Pancreas (tissue), 10 donors: ENCODE results near the gene ARID4B. TPM values are rescaled to one million over a fixed set of nuclear protein-coding genes. Genes with fewer than 3 reads are reported as not detected.

ENCODE experiments used
- ATAC-seq, 4 donors: fragments of 200-7000 bp; cut with Tn5 transposase; one replicate each; pipeline versions ENCODE4 v1.8.0 to v1.9.1; 2020; ENCODE audit warnings: mild to moderate bottlenecking in 4 of 4, moderate library complexity in 4 of 4
- DNase-seq, 6 donors: peaks; one replicate each; pipeline ENCODE4 v3.0.0-alpha.2; 2020
- FAIRE-seq: peaks from 2 replicates; lab custom pipeline; 2012; peaks lifted over from hg19 to GRCh38; lab: Jason Lieb, UNC
- H3K27ac ChIP-seq, 4 donors: fragments of 200-600 bp; sonication (generic); 1 replicate in 3 of 4; 2 replicates in 1 of 4; pipeline versions ENCODE4 v1.5.0 to v1.8.0; 2020
- H3K27me3 ChIP-seq, 4 donors: fragments of 200-600 bp; one replicate each; pipeline ENCODE4 v1.8.0; 2021
- H3K36me3 ChIP-seq, 3 donors: fragments of 200-600 bp; sonication (generic) in 1 of 3; one replicate each; pipeline versions ENCODE4 v1.5.0 to v1.8.0; 2020 to 2021
- H3K4me1 ChIP-seq, 3 donors: fragments of 200-600 bp; one replicate each; pipeline ENCODE4 v1.8.0; 2021
- H3K4me3 ChIP-seq, 4 donors: fragments of 200-600 bp; sonication (generic) in 2 of 4; one replicate each; pipeline versions ENCODE4 v1.5.0 to v1.8.0; 2020 to 2021
- H3K9me3 ChIP-seq, 4 donors: fragments of 200-600 bp; one replicate each; pipeline ENCODE4 v1.8.0; 2021
- WGBS, 2 donors: extraction: QIAGEN DNeasy Blood & Tissue Kit; methylation state at CpG; one replicate each; pipeline ENCODE4 v1.1.7; 2013; 5-methylcytosine and 5-hydroxymethylcytosine counted together
- intact Hi-C, 3 donors: fragments of 100-400 bp; cut with DNase I; formaldehyde crosslinking; loops; one replicate each; pipeline versions ENCODE4 v1.11.1 to v1.14.2; 2022
- polyA plus RNA-seq, 2 donors: library from polyadenylated mRNA; stranded (reverse); fragments of 200-250 nt; gene quantifications; one replicate each; pipeline ENCODE4 v1.2.3, GENCODE V29; 2013
- total RNA-seq, 6 donors: library from RNA; stranded (reverse); fragmentation: NEBNext Ultra II Directional in 4 of 6; extraction: Animal tissue kit (Norgen Biotek cat#: 25700) in 4 of 6; gene quantifications; one replicate each; pipeline versions ENCODE4 v1.2.1 to v1.2.4, GENCODE V29; 2021 to 2023
- TF ChIP-seq, protein P1 (sequence below), 4 donors: fragments of 200-600 bp; sonication (generic) in 3 of 4; IDR thresholded peaks; one replicate each; pipeline versions ENCODE4 v1.5.0 to v1.8.0; 2021; ENCODE audit warnings: antibody characterized with exemption in 4 of 4
- donor health status: healthy with polysubstance abuse.
- donor health status: DM: no; HTN: no; CAD: no; lungs with moderate emphysema.
- donor health status: DM: no; HTN: no; CAD: no.
- donor health status: control.
- donor health status: control.
- donor health status: Bipolar disorder and iron deficiency.
- donor health status: DM: yes; HTN: yes; CAD: no.
- donor health status: DM: no; HTN: no; CAD: no.
- donor health status: DM: no; HTN: no; CAD: no.
- donor health status: DM: yes; HTN: yes; CAD: no.

ARID4B gene
- total and polyA plus RNA-seq, 8 donors: 12.5 to 26.6 (median 16.7) TPM

DNA sequence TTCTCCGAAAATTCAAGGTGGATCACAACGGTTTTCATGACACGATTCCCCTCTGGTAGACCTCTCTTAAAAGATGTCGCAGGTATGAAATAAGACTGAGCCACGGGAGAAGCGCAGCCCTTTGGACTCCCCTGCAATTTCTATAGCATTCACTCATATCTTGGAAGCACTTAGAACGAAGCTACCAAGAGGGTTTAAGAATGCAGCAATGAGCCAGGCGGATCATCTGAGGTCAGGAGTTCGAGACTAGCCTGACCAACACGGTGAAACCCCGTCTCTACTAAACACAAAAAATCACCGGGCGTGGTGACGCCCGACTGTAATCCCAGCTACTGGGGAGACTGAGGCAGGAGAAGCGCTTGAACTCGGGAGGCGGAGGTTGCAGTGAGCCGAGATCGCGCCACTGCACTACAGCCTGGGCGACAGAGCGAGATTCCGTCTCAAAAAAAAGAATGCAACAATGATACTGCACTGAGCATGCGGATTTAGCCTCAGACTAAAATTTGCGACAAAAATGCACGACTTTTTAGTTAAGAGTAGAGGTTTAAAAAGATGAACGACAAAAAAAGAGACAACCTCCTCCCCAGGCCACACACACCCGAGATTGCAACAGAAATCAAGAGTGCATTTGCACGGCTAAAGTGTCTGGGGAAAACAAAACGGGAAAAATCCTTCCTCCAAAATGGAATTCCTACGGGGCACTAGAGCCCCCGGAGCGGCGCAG, 200.1 kb downstream of the ARID4B start:
- Histone ChIP-seq H3K9me3 (no peaks in the 10 kb centered on the region), H3K4me3 (peak overlapping the region; percentile 62 to 98 (median 79)), H3K4me1 (peaks cover 0 to 7% (median 6%) of the 10 kb centered on the region in 3 donors), H3K27ac (peak overlapping the region; percentile 63 to 74 (median 66)), H3K36me3 (no peaks in the 10 kb centered on the region), H3K27me3 (no peaks in the 10 kb centered on the region)
- 0 to 1% methylated on average over 35 of the region's 35 CpGs for WGBS, 2 donors
- intact Hi-C loops: no loop called here
- no peak for FAIRE-seq
- TF ChIP-seq, protein P1, sequence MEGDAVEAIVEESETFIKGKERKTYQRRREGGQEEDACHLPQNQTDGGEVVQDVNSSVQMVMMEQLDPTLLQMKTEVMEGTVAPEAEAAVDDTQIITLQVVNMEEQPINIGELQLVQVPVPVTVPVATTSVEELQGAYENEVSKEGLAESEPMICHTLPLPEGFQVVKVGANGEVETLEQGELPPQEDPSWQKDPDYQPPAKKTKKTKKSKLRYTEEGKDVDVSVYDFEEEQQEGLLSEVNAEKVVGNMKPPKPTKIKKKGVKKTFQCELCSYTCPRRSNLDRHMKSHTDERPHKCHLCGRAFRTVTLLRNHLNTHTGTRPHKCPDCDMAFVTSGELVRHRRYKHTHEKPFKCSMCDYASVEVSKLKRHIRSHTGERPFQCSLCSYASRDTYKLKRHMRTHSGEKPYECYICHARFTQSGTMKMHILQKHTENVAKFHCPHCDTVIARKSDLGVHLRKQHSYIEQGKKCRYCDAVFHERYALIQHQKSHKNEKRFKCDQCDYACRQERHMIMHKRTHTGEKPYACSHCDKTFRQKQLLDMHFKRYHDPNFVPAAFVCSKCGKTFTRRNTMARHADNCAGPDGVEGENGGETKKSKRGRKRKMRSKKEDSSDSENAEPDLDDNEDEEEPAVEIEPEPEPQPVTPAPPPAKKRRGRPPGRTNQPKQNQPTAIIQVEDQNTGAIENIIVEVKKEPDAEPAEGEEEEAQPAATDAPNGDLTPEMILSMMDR (IDR thresholded peaks at IDR 0.05): no peak
- DNase-seq: no peak
- ATAC-seq: peak in 3 of 4 donors; percentile 21 to 39 (median 27)

DNA sequence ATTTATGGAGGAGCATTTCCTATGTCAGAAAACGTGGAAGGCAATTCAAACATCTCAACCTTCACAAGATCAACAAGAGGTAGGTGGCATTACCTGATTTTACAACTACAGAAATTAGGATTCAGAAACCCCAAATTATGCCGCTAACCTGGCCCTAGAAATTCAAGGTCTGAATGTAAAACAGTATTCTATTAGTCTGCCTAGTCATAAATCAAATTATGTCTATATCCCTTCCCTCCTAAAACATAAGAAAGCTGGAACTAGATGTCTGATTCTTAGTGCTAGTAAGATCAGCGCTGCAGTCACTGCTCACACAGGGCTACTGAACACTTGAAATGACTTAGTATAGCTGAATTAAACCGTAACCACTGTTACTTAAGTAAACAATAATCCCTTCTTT, 200.8 kb downstream of the ARID4B start:
- Histone ChIP-seq H3K9me3 (no peaks in the 10 kb centered on the region), H3K4me3 (peak overlapping the region; percentile 62 to 98 (median 79)), H3K36me3 (peaks cover 0 to 1% (median 0%) of the 10 kb centered on the region in 3 donors), H3K27me3 (no peaks in the 10 kb centered on the region), H3K27ac (no peak overlapping the region), H3K4me1 (peaks cover 0 to 10% (median 6%) of the 10 kb centered on the region in 3 donors)
- intact Hi-C loops: no loop called here
- TF ChIP-seq, protein P1 (IDR thresholded peaks at IDR 0.05): no peak
- ATAC-seq (no peak), DNase-seq (no peak), FAIRE-seq (no peak)
- WGBS, 2 donors: 11 to 13% methylated on average over 4 of the region's 4 CpGs

DNA sequence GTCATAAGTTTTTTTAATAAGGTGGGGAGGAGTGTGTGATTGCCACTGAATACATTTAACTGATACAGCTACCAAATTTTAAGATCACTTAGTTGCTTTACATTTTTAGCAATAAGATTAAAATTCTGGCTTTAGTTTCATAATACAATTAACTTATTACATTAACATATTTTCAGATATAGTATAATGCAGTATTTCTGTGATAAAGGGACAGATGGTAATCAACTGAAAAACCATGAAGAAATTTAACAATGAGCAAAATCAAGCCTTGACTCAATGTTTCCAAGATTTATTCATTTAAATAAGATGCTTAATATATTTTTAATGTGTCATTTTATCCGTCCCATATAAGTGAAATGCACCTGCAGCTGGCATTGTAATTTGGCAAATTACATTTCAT, 203.3 kb downstream of the ARID4B start:
- TF ChIP-seq, protein P1 (IDR thresholded peaks at IDR 0.05): no peak
- Histone ChIP-seq H3K9me3 (no peaks in the 10 kb centered on the region), H3K4me3 (no peak overlapping the region), H3K36me3 (peaks cover 0 to 21% (median 0%) of the 10 kb centered on the region in 3 donors), H3K27ac (no peak overlapping the region), H3K4me1 (peaks cover 0 to 12% (median 6%) of the 10 kb centered on the region in 3 donors), H3K27me3 (no peaks in the 10 kb centered on the region)
- DNase-seq: no peak
- ATAC-seq: no peak
- 70 to 82% methylated on average over 1 of the region's 1 CpG for WGBS, 2 donors
- intact Hi-C loops: no loop called here
- no peak for FAIRE-seq

DNA sequence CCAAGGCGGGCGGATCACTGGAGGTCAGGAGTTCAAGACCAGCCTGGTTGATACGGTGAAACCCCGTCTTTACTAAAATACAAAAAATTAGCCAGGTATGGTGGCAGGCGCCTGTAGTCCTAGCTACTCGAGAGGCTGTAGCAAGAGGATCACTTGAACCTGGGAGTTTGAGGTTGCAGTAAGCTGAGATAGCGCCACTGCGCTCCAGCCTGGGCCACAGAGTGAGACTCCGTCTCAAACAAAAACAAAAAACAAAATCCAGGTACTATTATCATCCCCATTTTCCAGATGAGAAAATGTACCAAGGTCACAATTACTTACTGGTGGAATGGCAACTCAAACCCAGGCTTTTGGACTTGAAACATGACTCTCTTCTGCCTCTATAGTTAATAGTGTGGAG, 203.9 kb downstream of the ARID4B start:
- Histone ChIP-seq H3K36me3 (peaks cover 0 to 26% (median 0%) of the 10 kb centered on the region in 3 donors), H3K9me3 (no peaks in the 10 kb centered on the region), H3K4me3 (no peak overlapping the region), H3K4me1 (peaks cover 0 to 12% (median 6%) of the 10 kb centered on the region in 3 donors), H3K27ac (no peak overlapping the region), H3K27me3 (no peaks in the 10 kb centered on the region)
- intact Hi-C loops: no loop called here
- DNase-seq (no peak), ATAC-seq (no peak), FAIRE-seq (no peak)
- TF ChIP-seq, protein P1 (IDR thresholded peaks at IDR 0.05): no peak
- WGBS, 2 donors: 95% methylated on average over 9 of the region's 9 CpGs

DNA sequence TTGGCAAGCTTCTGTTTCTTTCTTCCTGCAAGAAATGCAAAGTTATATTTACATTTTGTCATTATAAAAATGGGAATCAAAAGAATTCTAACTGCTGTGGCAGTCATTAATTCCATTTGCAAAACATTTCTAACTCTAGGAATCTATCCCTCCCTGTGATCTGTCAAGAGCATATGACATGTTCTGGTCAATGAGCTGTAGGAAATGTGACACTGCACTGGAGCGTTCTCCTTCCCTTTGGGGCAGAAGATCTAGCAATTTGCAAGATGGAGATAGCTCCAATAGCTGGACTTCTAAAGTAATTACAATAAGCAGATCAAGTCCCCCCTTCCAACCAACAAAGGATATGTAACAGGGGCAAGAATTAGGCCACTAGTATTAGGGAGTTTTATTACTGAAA, 205.6 kb downstream of the ARID4B start:
- Histone ChIP-seq H3K4me3 (no peak overlapping the region), H3K4me1 (peaks cover 0 to 12% (median 6%) of the 10 kb centered on the region in 3 donors), H3K27ac (no peak overlapping the region), H3K9me3 (no peaks in the 10 kb centered on the region), H3K27me3 (no peaks in the 10 kb centered on the region), H3K36me3 (peaks cover 4 to 43% (median 8%) of the 10 kb centered on the region in 3 donors)
- TF ChIP-seq, protein P1 (IDR thresholded peaks at IDR 0.05): no peak
- no peak for FAIRE-seq
- ATAC-seq: no peak
- DNase-seq: no peak
- intact Hi-C loops: no loop called here
- WGBS, 2 donors: 61 to 66% methylated on average over 1 of the region's 1 CpG
